GM23338 (cell line): Measurements from ENCODE around the gene DPYD. TPM values are rescaled to one million over a fixed set of nuclear protein-coding genes. Genes with fewer than 3 reads are reported as not detected.

Experiments used
- ATAC-seq: fragments of 200-7000 bp; cut with Tn5 transposase; 3 replicates; pipeline ENCODE4 v1.9.1; 2020
- DNase-seq: peaks from one replicate; pipeline ENCODE4 v3.0.0-alpha.2; 2015; ENCODE audit warnings: low spot score
- H2AFZ ChIP-seq: fragments of 200-600 bp; sonication (generic); 2 replicates; pipeline ENCODE4 v1.8.0; 2016; ENCODE audit warnings: antibody characterized with exemption, mild to moderate bottlenecking, moderate library complexity
- H3F3A ChIP-seq: fragments of 200-600 bp; sonication (generic); replicated peaks from 2 replicates; pipeline ENCODE4 v1.8.0; 2017; ENCODE audit warnings: antibody characterized with exemption, mixed run types, low read depth
- H3K27ac ChIP-seq: fragments of 200-600 bp; sonication (generic); 2 replicates; pipeline ENCODE4 v1.6.1; 2016; ENCODE audit warnings: low read depth
- H3K27me3 ChIP-seq: fragments of 200-600 bp; sonication (generic); 2 replicates; pipeline ENCODE4 v1.8.0; 2016; ENCODE audit warnings: mild to moderate bottlenecking, mixed run types, moderate library complexity; ENCODE audit not compliant: insufficient read depth
- H3K36me3 ChIP-seq: fragments of 200-600 bp; sonication (generic); 2 replicates; pipeline ENCODE4 v1.8.0; 2016; ENCODE audit warnings: mild to moderate bottlenecking; ENCODE audit not compliant: insufficient read depth
- H3K4me1 ChIP-seq: fragments of 200-600 bp; sonication (generic); 2 replicates; pipeline ENCODE4 v1.8.0; 2016; ENCODE audit warnings: mild to moderate bottlenecking, moderate library complexity; ENCODE audit not compliant: insufficient read depth
- H3K4me2 ChIP-seq: fragments of 200-600 bp; sonication (generic); 2 replicates; pipeline ENCODE4 v1.7.1; 2017; ENCODE audit warnings: mixed run types
- H3K4me3 ChIP-seq: fragments of 200-600 bp; sonication (generic); 2 replicates; pipeline ENCODE4 v1.6.1; 2016; ENCODE audit warnings: mixed run types
- H3K79me2 ChIP-seq: fragments of 200-600 bp; sonication (generic); replicated peaks from 2 replicates; pipeline ENCODE4 v1.8.0; 2017; ENCODE audit warnings: mild to moderate bottlenecking; ENCODE audit not compliant: insufficient read depth
- H3K9me2 ChIP-seq: fragments of 200-600 bp; sonication (generic); 2 replicates; pipeline ENCODE4 v1.8.0; 2017; ENCODE audit not compliant: insufficient read depth
- H4K20me1 ChIP-seq: fragments of 200-600 bp; sonication (generic); replicated peaks from 2 replicates; pipeline ENCODE4 v1.8.0; 2017; ENCODE audit warnings: mild to moderate bottlenecking; ENCODE audit not compliant: insufficient read depth
- H3K27ac Mint-ChIP-seq: 2 replicates; pipeline ENCODE4 v1.8.0; 2020; ENCODE audit warnings: inconsistent platforms, mild to moderate bottlenecking, moderate library complexity, mixed read lengths
- H3K27me3 Mint-ChIP-seq: 3 replicates; pipeline ENCODE4 v1.8.0; 2022; ENCODE audit warnings: low read depth, mild to moderate bottlenecking, moderate library complexity, mixed read lengths, inconsistent platforms; ENCODE audit not compliant: insufficient read depth, poor library complexity
- H3K36me3 Mint-ChIP-seq: 3 replicates; pipeline ENCODE4 v1.8.0; 2021; ENCODE audit warnings: low read depth, mild to moderate bottlenecking, inconsistent platforms, moderate library complexity, mixed read lengths
- H3K4me1 Mint-ChIP-seq: 3 replicates; pipeline ENCODE4 v1.8.0; 2020; ENCODE audit warnings: mild to moderate bottlenecking, inconsistent platforms, mixed read lengths
- H3K4me3 Mint-ChIP-seq: 3 replicates; pipeline ENCODE4 v1.8.0; 2021; ENCODE audit warnings: moderate library complexity, mild to moderate bottlenecking, inconsistent platforms, mixed read lengths
- H3K9me3 Mint-ChIP-seq: 3 replicates; pipeline ENCODE4 v1.8.0; 2020; ENCODE audit warnings: moderate library complexity, mild to moderate bottlenecking, inconsistent platforms, mixed read lengths
- CREB1 ChIP-seq: fragments of 250-450 bp; sonication (Bioruptor Pico); IDR thresholded peaks from 2 replicates; pipeline ENCODE4 v1.5.0; 2020; ENCODE audit warnings: low read depth, mild to moderate bottlenecking, moderate library complexity
- EZH2 ChIP-seq: fragments of 200-600 bp; sonication (generic); IDR thresholded peaks from one replicate; pipeline ENCODE4 v1.8.0; 2017; ENCODE audit warnings: antibody characterized with exemption, mild to moderate bottlenecking, low read depth; ENCODE audit not compliant: unreplicated experiment
- EZH2phosphoT487 ChIP-seq: fragments of 200-600 bp; sonication (generic); IDR thresholded peaks from one replicate; pipeline ENCODE4 v1.8.1; 2018; ENCODE audit warnings: antibody characterized with exemption; ENCODE audit not compliant: unreplicated experiment
- JUNB ChIP-seq: IDR thresholded peaks from one replicate; pipeline ENCODE4 v1.6.1; 2016; ENCODE audit warnings: antibody characterized with exemption; ENCODE audit not compliant: unreplicated experiment
- NANOG ChIP-seq: IDR thresholded peaks from 2 replicates; pipeline ENCODE4 v1.6.1; 2016; ENCODE audit warnings: antibody characterized with exemption, borderline replicate concordance
- POLR2AphosphoS5 ChIP-seq: IDR thresholded peaks from 2 replicates; pipeline ENCODE4 v1.6.1; 2016; ENCODE audit warnings: antibody characterized with exemption, low read depth
- STAT1 ChIP-seq: IDR thresholded peaks from one replicate; pipeline ENCODE4 v1.6.1; 2016; ENCODE audit warnings: antibody characterized with exemption; ENCODE audit not compliant: unreplicated experiment
- ZNF114 ChIP-seq: fragments of 250-450 bp; sonication (Bioruptor Pico); IDR thresholded peaks from 2 replicates; pipeline ENCODE4 v1.5.0; 2020; ENCODE audit warnings: mild to moderate bottlenecking, moderate library complexity
- ZNF331 ChIP-seq: fragments of 250-450 bp; sonication (Bioruptor Pico); IDR thresholded peaks from 2 replicates; pipeline ENCODE4 v1.5.0; 2020; ENCODE audit warnings: low read depth, mild to moderate bottlenecking, moderate library complexity
- polyA plus RNA-seq: library from polyadenylated mRNA; unstranded; fragments of >200 nt; fragmentation: Nextera tagmentation; extraction: Ambion mirVana; gene quantifications from 2 replicates; pipeline ENCODE4 v1.2.1, GENCODE V29; 2016
- total RNA-seq: library from RNA; depleted of rRNA; stranded (reverse); fragments of >200 nt; shearing (Covaris generic); gene quantifications from 2 replicates; pipeline ENCODE4 v1.2.3, GENCODE V29; 2014
- TF ChIP-seq, protein P1 (sequence below): IDR thresholded peaks from one replicate; pipeline ENCODE4 v1.6.1; 2018; ENCODE audit warnings: antibody characterized with exemption; ENCODE audit not compliant: unreplicated experiment
- TF ChIP-seq, protein P2 (sequence below): IDR thresholded peaks from 2 replicates; pipeline ENCODE4 v1.6.1; 2016; ENCODE audit warnings: antibody characterized with exemption
- TF ChIP-seq, protein P3 (sequence below): fragments of 250-450 bp; sonication (Bioruptor Pico); IDR thresholded peaks from 2 replicates; pipeline ENCODE4 v1.5.0; 2020; ENCODE audit warnings: mild to moderate bottlenecking, moderate library complexity
- TF ChIP-seq, protein P4 (sequence below), 2 experiments: fragments of 200-600 bp in 1 of 2; sonication (generic) in 1 of 2; conservative IDR thresholded peaks; 2 replicates each; pipeline versions ENCODE4 v1.5.1 to v1.6.1; 2016 to 2017; ENCODE audit warnings: antibody characterized with exemption in 2 of 2, low read depth in 2 of 2, mild to moderate bottlenecking in 2 of 2, moderate library complexity in 1 of 2

The DPYD gene
- total and polyA plus RNA-seq, 2 experiments from 2014 or later, result 0.50 to 1.6 TPM

DNA sequence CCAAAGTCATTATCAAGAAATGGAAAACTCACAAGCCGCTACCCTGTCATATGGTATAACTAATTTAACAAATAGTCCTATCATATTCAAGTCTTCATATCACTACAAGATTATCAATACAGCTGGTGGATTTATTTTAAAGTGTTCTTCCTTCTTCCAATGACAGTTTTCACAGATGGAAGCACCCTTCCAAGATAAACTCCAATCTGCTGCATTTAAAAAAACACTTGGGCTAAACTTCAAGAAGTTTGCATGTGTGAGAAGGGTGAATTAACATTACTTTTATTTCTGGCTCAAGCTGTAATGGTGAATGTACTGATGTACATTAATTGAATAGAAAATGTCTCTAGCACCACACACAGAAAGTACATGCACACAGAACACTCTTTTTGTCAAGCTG is 192.4 kb downstream of the DPYD start:
- Histone ChIP-seq H4K20me1 (no peaks in the 10 kb centered on the region), H3K36me3 (no peaks in the 10 kb centered on the region), H3K4me3 (no peak overlapping the region), H3K4me1 (no peaks in the 10 kb centered on the region), H3K4me2 (no peak overlapping the region), H2AFZ (no peak overlapping the region), H3F3A (no peaks in the 10 kb centered on the region), H3K9me2 (no peaks in the 10 kb centered on the region), H3K27ac (no peak overlapping the region), H3K79me2 (no peaks in the 10 kb centered on the region), H3K27me3 (no peaks in the 10 kb centered on the region)
- Mint-ChIP-seq H3K9me3 (no peaks in the 10 kb centered on the region), H3K4me1 (no peaks in the 10 kb centered on the region), H3K36me3 (no peaks in the 10 kb centered on the region), H3K27ac (no peak overlapping the region), H3K4me3 (no peak overlapping the region), H3K27me3 (no peaks in the 10 kb centered on the region)
- no peak for DNase-seq
- TF ChIP-seq STAT1 (no peak), NANOG (no peak), EZH2phosphoT487 (no peak), ZNF331 (CRISPR knock-in tag) (no peak), ZNF114 (CRISPR knock-in tag) (no peak), EZH2 (no peak), JUNB (no peak), CREB1 (CRISPR knock-in tag) (no peak), POLR2AphosphoS5 (no peak)
- TF ChIP-seq, protein P1, sequence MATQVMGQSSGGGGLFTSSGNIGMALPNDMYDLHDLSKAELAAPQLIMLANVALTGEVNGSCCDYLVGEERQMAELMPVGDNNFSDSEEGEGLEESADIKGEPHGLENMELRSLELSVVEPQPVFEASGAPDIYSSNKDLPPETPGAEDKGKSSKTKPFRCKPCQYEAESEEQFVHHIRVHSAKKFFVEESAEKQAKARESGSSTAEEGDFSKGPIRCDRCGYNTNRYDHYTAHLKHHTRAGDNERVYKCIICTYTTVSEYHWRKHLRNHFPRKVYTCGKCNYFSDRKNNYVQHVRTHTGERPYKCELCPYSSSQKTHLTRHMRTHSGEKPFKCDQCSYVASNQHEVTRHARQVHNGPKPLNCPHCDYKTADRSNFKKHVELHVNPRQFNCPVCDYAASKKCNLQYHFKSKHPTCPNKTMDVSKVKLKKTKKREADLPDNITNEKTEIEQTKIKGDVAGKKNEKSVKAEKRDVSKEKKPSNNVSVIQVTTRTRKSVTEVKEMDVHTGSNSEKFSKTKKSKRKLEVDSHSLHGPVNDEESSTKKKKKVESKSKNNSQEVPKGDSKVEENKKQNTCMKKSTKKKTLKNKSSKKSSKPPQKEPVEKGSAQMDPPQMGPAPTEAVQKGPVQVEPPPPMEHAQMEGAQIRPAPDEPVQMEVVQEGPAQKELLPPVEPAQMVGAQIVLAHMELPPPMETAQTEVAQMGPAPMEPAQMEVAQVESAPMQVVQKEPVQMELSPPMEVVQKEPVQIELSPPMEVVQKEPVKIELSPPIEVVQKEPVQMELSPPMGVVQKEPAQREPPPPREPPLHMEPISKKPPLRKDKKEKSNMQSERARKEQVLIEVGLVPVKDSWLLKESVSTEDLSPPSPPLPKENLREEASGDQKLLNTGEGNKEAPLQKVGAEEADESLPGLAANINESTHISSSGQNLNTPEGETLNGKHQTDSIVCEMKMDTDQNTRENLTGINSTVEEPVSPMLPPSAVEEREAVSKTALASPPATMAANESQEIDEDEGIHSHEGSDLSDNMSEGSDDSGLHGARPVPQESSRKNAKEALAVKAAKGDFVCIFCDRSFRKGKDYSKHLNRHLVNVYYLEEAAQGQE, result no peak
- TF ChIP-seq, protein P2, sequence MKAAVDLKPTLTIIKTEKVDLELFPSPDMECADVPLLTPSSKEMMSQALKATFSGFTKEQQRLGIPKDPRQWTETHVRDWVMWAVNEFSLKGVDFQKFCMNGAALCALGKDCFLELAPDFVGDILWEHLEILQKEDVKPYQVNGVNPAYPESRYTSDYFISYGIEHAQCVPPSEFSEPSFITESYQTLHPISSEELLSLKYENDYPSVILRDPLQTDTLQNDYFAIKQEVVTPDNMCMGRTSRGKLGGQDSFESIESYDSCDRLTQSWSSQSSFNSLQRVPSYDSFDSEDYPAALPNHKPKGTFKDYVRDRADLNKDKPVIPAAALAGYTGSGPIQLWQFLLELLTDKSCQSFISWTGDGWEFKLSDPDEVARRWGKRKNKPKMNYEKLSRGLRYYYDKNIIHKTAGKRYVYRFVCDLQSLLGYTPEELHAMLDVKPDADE, result no peak
- TF ChIP-seq, protein P3, sequence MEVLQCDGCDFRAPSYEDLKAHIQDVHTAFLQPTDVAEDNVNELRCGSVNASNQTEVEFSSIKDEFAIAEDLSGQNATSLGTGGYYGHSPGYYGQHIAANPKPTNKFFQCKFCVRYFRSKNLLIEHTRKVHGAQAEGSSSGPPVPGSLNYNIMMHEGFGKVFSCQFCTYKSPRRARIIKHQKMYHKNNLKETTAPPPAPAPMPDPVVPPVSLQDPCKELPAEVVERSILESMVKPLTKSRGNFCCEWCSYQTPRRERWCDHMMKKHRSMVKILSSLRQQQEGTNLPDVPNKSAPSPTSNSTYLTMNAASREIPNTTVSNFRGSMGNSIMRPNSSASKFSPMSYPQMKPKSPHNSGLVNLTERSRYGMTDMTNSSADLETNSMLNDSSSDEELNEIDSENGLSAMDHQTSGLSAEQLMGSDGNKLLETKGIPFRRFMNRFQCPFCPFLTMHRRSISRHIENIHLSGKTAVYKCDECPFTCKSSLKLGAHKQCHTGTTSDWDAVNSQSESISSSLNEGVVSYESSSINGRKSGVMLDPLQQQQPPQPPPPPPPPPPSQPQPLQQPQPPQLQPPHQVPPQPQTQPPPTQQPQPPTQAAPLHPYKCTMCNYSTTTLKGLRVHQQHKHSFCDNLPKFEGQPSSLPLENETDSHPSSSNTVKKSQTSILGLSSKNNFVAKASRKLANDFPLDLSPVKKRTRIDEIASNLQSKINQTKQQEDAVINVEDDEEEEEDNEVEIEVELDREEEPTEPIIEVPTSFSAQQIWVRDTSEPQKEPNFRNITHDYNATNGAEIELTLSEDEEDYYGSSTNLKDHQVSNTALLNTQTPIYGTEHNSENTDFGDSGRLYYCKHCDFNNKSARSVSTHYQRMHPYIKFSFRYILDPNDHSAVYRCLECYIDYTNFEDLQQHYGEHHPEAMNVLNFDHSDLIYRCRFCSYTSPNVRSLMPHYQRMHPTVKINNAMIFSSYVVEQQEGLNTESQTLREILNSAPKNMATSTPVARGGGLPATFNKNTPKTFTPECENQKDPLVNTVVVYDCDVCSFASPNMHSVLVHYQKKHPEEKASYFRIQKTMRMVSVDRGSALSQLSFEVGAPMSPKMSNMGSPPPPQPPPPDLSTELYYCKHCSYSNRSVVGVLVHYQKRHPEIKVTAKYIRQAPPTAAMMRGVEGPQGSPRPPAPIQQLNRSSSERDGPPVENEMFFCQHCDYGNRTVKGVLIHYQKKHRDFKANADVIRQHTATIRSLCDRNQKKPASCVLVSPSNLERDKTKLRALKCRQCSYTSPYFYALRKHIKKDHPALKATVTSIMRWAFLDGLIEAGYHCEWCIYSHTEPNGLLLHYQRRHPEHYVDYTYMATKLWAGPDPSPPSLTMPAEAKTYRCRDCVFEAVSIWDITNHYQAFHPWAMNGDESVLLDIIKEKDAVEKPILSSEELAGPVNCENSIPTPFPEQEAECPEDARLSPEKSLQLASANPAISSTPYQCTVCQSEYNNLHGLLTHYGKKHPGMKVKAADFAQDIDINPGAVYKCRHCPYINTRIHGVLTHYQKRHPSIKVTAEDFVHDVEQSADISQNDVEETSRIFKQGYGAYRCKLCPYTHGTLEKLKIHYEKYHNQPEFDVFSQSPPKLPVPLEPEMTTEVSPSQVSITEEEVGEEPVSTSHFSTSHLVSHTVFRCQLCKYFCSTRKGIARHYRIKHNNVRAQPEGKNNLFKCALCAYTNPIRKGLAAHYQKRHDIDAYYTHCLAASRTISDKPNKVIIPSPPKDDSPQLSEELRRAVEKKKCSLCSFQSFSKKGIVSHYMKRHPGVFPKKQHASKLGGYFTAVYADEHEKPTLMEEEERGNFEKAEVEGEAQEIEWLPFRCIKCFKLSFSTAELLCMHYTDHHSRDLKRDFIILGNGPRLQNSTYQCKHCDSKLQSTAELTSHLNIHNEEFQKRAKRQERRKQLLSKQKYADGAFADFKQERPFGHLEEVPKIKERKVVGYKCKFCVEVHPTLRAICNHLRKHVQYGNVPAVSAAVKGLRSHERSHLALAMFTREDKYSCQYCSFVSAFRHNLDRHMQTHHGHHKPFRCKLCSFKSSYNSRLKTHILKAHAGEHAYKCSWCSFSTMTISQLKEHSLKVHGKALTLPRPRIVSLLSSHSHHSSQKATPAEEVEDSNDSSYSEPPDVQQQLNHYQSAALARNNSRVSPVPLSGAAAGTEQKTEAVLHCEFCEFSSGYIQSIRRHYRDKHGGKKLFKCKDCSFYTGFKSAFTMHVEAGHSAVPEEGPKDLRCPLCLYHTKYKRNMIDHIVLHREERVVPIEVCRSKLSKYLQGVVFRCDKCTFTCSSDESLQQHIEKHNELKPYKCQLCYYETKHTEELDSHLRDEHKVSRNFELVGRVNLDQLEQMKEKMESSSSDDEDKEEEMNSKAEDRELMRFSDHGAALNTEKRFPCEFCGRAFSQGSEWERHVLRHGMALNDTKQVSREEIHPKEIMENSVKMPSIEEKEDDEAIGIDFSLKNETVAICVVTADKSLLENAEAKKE, result no peak
- TF ChIP-seq, protein P4, sequence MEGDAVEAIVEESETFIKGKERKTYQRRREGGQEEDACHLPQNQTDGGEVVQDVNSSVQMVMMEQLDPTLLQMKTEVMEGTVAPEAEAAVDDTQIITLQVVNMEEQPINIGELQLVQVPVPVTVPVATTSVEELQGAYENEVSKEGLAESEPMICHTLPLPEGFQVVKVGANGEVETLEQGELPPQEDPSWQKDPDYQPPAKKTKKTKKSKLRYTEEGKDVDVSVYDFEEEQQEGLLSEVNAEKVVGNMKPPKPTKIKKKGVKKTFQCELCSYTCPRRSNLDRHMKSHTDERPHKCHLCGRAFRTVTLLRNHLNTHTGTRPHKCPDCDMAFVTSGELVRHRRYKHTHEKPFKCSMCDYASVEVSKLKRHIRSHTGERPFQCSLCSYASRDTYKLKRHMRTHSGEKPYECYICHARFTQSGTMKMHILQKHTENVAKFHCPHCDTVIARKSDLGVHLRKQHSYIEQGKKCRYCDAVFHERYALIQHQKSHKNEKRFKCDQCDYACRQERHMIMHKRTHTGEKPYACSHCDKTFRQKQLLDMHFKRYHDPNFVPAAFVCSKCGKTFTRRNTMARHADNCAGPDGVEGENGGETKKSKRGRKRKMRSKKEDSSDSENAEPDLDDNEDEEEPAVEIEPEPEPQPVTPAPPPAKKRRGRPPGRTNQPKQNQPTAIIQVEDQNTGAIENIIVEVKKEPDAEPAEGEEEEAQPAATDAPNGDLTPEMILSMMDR (conservative IDR thresholded peaks at IDR 0.05; ENCODE audit: low read depth in 2 of 2), result no peak
- no peak for ATAC-seq
